SIG-M5 (cell line): Measurements from ENCODE around the gene OR6K2.
"Not testable (repeated sequence)": the region's sequence is repeated elsewhere in the genome, so short reads cannot be mapped to it uniquely, and the experiment has no call there.

Experiments used
- DNase-seq: peaks from one replicate; lab custom pipeline; 2025; lab: John Stamatoyannopoulos, UW

The OR6K2 gene, protein sequence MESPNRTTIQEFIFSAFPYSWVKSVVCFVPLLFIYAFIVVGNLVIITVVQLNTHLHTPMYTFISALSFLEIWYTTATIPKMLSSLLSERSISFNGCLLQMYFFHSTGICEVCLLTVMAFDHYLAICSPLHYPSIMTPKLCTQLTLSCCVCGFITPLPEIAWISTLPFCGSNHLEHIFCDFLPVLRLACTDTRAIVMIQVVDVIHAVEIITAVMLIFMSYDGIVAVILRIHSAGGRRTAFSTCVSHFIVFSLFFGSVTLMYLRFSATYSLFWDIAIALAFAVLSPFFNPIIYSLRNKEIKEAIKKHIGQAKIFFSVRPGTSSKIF

DNA sequence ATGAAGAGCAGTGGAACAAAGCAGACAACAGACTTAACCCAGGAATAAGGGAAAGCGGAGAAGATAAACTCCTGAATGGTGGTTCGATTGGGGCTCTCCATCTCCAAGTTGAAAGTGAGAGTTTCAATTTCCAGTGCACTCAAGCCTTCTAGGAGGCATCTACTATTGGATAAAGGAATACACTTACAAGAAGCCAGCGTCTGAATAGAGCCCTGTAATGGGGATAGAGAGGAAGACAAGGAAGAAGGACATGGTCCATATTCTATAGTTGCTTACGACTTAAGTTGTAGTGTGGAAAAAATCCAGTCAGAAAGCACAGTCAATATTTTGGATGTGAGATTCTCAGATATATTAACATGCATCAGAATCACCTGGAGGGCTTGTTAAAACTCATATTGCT, at the start of gene OR6K2:
Gene OR6K2, minus strand, starts transcription at position 101 of the 400 bp plus-strand sequence. Its CDS starts 0 bp downstream, at position 101.
- no peak for DNase-seq

DNA sequence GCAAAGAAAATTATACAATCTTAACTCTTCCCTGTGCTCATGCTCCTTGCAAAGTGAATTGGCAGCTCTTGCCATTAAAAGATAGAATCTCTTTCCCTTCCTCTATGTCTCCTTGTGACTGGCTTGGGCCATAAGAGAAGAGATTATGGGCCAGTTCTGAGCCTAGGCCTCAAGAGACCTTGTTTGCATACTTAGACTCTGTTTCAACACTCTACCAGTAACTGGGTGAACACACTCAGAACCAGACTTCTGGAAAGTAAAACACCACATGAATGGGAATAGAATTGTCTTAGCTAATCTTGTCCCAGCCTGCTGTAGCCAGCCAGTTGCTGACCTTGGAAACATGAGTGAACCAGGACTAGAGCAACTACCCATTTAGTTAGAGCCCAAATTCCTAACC, 35.4 kb upstream of the OR6K2 start:
- no peak for DNase-seq

DNA sequence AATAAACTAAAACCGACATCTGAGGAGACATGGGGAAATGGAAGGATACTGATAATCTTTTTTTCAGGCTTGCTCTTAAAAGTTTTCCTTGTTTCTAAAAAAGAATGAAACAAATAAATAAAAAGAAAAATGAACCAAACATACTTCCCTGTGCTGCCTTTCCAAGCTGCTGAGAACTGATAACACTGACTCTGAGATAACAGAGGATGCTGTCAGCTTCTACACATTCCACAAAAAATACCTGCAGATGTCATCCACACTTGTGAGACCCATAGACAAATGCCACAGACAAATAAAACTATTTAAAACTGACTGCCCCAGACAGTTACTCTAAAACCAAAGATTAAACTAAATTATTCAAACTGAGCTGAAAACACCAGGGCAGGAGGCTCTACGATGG, 32.1 kb upstream of the OR6K2 start:
- DNase-seq: no peak

DNA sequence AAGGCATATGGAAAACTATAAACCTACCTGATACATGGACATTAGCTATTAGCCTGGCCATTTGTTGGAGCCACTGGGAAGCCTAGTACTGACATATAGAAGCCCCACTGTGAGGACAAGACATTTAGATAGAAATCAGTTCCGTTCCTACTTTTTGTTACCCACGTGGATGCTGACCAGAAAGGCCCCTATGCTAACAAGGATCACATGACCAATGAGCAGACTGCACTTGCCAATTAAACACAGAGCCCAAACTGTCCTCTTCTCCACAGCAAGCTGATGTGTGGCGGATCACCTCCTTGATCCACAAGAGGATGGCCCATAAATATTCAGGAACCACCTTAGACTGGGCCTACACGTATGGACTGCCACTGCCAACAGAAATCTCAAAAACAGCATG, 31.3 kb upstream of the OR6K2 start:
- no peak for DNase-seq

DNA sequence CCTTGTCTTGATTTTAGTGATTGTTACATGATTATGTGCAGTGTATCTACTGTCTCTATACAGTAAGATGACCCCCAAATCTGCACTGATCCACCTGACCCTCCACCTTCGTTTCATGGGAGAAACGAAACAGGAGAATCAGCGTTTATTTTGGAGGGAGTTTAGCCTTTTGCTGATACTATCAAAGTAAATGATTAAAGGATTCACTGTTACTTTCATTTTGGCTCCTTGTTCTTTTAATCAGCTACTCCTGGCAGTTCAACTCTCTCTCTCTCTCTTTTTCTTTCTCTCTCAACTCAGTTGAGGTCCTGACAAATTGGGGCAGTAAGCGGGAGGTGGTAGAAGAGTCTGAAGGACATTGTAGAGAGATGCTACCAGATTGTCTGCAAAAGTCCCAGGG, 30.0 kb upstream of the OR6K2 start:
- DNase-seq: no peak

DNA sequence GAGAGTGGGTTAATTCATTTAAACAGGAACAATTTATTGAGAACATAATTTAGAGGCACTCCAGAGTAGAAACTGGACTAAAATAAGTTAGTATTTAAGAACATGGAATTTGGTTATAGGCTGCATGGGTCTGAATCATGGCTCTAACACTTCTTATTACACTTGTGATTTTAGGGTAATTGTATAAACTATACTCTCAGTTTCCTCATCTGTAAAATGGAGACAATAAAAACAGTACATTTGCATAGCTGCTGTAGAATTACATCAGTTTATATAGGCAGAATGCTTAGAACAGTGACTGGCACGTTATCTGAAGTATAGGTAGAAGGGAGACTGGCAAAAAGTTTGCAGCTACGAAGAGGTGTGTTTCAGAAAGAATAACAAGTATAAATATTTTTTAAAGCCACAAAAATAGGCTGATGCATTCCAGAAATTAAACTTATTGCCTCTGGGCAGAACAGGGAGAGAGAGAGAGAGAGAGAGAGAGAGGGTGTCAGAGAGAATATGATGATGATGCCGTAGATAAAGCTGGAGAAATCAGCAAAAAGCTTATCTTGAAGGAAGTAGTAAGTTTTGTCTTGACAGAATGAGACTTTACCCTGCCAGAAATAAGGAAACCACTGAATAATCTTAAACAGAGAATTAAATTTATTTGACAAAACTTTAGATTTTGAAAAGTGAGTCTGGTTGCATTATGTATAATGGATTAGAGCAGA, 28.2 kb upstream of the OR6K2 start:
- no peak for DNase-seq

DNA sequence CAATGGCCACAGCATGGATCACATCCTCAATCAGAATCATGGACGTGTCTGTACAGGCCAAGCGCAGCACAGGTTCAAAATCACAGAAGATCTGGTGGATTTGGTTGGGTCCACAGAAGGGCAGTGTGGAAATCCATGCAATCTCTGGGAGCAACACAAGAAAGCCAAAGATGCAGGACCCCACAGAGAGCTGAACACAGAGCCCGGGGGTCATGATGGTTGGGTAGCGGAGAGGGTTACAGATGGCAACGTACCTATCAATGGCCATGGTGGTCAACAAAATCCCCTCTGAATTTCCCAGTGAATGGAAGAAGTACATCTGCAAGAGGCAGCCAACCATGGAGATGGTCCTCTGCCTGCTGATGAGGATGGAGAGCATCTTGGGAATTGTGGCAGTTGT, 24.0 kb upstream of the OR6K2 start:
- no peak for DNase-seq

DNA sequence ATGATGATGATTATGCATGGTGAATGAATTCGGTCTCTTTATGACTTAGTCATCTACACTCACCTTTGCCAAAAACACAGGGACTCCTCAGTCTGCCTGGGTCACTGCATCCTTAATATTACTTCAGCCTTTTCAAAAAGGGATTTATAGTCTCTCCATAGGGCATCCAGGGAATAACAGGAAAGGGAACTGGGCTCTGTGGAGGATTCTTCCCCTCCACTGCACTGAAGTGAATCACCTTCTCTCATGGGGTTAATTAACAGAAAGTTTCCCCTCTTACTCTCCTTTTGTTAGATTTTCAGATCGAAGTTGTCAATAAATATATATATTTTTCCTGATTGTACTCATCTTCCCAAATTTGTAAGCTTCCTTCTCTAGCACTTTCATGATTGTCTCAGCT, 20.2 kb upstream of the OR6K2 start, which contains the start of gene OR6K3:
Gene OR6K3, minus strand, starts transcription at position 101 of the 400 bp plus-strand sequence. CDS start 2,605 bp downstream, outside the sequence.
- no peak for DNase-seq

DNA sequence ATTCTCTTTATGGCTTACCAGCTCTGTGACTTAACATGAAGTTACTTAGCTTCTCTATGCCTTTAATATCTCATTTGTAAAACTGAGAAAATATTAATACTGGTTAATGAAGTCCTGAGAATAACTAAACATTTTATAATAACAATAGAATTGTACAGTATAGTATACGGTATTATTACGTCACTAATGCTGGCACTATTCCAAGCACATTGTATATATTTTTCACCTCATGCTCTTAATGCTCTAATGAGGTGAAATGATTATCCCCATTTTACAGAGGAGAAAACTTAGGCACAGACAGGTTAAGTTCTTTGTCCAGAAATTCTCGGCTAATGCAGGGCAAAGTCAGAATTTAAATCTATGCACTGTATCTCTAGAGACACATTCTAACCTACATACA, 19.2 kb upstream of the OR6K2 start:
- no peak for DNase-seq

DNA sequence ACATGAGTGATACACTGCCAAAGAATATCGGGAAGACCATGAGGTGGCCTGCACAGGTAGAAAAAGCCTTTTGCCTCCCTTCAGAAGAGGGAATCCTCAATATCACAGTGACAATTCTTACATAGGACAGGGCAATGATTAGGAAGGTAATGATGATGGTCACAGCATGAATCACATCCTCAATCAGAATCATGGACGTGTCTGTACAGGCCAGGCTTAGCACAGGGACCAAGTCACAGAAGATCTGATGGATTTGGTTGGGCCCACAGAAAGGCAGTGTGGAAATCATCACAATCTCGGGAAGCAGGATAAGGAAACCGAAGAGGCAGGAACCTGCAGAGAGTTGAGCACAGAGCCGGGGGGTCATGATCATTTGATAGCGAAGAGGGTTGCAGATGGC, 16.9 kb upstream of the OR6K2 start:
- no peak for DNase-seq

DNA sequence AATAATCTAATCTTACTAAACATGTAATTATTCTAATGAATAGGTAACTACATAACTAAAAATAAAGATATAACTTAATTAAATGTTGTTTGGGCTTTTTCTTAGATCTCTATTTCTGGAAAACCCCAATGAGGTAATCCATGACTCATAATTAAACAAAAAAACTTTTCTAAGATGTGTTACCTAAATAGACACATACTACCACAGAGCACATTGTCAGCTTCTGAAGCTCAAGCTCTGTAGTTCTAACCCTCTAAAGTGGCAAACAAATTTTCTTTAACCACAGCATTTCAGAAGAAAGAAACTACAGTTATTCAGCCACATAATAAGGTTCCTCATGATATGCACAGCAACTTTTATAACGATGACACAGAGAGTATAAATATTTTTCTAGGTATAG, 15.9 kb upstream of the OR6K2 start:
- no peak for DNase-seq

DNA sequence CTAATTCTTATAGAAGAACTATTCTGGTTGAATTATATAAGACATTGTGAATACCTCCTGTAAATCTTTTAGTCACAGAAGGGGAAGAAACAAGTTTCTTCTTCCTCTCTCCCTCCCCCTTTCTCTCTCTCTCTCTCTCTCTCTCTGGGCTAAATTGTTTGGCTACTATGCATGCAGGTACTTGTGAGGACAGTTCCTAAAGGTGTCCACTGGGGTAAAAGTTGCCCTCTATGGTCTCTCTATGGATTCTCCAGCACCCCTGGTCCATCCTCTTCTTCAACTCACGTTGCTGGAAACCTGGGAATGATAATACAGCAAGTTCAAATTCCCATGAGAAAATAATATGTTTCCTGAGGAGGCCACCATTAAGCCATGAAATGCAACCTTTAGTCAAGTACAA, 14.3 kb upstream of the OR6K2 start:
- no peak for DNase-seq

DNA sequence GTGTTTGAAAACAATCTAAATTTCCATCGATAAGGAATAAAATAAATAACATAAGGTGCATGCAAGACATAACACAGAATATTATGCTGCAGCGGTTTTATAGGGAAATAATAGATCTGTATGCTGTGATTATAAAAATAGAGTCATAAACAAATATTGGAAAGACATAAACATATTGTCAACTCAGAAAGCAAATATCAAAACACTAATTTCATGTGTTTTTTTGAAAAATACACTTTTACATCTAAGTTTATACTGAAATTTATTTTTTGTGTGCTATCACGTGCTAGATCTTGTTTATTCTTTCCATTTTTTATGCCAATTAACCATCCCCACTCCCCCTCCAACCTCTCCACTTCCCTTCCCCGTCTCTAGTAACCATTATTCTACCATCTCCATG, 10.6 kb upstream of the OR6K2 start:
- no peak for DNase-seq

DNA sequence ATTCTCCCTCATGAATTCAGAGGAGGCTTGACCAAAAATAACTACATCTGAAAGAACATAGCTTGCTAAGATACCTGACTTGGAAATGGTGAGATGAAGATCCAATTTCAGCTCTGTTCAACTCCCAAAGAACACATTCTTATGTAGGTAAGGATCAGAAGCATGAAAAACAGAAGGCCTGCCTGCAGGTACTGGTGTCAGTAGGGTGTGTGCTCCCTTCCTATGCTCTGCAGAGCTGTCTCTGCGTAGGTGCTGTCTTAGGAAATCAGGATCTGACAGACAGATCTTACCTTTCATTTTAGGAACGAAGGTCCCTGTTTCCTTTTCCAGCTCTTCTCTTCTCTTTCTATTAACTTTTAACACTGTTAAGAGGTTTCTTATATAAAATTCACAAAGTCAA, 5.6 kb upstream of the OR6K2 start:
- no peak for DNase-seq

DNA sequence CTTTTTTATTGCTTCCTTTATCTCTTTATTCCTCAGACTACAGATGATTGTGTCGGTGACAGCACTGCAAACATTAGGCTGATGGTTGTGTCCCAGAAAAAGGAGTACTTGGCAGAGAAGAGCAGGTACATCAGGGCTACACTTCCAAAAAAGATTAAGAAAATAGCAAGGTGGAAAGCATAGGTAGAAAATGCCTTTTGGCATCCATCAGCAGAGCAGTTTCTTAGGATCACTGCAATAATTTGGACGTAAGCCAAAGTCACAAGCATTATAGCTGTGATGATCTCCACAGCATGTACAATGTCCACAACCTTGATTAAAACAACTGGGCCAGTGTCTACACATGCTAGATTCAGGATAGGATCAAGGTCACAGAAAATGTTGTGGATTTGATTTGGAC, 5.9 kb downstream of the OR6K2 start:
- no peak for DNase-seq

DNA sequence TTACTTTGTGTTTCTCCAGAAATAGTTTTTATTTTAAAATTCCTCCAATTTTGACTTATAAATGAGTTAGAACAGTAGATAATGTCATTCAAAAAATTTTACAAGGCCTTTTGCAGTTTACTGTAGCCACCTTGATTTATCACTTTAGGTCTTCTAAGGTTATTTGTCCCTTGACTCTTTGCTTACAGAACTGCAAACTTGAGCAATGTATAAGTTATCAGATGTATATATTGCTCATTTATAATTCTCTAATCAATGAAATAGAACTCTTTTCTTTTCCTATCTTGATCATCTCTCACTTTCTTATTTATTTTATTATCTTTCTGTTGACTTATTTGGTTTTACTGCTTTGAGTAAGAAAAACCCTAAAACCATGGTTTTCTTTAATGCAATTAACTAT, 8.1 kb downstream of the OR6K2 start:
- DNase-seq: no peak

DNA sequence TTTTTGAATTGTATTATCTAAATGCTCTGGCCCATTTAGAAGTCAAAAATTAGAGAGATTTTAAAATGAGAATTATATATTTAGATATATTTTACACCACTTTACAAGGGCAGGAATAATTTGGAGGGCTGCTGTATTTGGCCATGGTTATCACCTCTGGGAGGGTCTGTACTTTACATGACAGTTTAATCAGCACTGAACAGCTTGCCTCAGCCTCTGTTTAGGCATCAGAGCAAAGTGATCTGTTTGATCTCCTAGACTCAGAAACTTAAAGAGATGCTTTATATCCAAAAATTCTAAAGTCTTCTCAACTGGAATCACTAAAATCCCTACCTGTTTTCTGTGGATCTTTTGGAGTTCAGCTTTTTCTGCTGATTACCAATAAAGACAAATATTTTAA, 8.5 kb downstream of the OR6K2 start:
- no peak for DNase-seq

DNA sequence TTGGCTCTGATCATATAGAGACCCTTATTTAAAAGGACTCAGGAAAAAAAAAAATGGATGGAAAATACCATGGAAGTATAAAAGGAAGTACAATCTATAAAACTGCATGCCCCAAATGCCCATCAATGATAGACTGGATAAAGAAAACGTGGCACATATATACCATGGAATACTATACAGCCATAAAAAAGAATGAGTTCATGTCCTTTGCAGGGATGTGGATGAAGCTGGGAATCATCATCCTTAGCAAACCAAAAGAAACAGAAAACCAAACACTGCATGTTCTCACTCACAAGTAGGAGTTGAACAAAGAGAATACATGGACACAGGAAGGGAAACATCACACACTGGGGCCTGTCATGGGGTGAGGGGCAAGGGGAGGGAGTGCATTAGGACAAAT, 9.3 kb downstream of the OR6K2 start:
- DNase-seq: not testable (repeated sequence)

DNA sequence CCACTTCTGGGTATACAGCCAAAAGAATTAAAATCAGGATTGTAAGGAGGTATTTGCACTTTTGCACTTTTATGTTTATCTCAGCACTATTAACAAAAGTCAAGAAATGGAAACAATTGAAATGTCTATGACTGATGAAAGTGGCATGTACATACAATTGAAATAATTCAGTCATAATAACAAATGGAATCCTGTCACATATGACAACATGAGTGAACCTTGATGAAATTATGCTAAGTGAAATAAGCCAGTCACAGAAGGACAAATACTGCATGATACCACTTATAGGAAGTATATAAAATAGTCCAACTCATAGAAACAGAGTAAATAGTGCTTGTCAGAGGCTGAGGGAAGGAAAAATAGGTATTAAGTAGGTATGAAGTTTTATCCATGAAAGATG, 10.6 kb downstream of the OR6K2 start:
- DNase-seq: no peak

DNA sequence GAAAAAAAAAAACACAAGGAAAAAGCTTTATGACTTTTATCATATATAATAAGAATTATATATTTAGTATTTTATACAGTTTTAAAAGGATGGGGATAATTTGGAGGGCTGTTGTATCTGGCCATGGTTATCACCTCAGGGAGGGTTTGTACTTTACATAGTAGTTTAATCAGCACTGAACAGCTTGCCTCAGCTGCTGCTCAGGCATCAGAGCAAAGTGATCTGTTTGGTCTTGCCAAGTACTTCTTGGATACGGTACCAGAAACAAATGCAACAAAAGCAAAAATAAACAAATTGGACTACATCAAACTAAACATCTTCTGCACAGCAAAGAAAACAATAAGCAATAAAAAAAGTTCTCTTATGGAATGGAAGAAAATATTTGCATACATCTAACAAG, 11.3 kb downstream of the OR6K2 start:
- no peak for DNase-seq

DNA sequence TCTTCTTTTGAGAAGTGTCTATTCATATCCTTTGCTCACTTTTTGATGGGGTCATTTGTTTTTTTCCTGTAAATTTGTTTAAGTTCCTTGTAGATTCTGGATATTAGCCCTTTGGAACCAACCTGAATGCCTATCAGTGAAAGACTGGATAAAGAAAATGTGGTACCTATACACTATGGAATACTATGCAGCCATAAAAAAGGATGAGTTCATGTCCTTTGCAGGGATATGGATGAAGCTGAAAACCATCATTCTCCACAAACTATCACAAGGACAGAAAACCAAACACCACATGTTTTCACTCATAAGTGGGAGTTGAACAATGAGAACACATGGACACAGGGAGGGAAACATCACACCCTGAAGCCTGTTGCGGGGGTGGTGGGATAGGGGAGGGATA, 12.1 kb downstream of the OR6K2 start:
- not testable (repeated sequence) for DNase-seq

DNA sequence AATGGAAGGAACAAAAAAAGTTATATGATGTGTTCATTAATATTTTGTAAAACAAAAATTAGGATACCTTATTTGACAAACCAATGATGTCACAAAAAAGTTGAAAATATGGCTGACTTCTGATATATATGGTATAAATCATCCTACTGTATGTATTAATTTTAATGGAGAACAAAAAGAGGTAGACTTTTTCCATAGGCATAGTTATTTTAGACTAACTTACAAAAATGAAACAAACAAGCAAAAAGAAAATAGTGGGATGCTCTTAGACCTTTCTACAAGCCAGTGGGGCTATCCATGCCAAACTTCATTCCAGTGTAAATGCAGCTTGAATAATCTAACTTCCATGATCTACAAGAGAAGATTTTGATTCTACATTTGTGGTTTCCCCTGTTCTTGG, 13.4 kb downstream of the OR6K2 start:
- DNase-seq: no peak

DNA sequence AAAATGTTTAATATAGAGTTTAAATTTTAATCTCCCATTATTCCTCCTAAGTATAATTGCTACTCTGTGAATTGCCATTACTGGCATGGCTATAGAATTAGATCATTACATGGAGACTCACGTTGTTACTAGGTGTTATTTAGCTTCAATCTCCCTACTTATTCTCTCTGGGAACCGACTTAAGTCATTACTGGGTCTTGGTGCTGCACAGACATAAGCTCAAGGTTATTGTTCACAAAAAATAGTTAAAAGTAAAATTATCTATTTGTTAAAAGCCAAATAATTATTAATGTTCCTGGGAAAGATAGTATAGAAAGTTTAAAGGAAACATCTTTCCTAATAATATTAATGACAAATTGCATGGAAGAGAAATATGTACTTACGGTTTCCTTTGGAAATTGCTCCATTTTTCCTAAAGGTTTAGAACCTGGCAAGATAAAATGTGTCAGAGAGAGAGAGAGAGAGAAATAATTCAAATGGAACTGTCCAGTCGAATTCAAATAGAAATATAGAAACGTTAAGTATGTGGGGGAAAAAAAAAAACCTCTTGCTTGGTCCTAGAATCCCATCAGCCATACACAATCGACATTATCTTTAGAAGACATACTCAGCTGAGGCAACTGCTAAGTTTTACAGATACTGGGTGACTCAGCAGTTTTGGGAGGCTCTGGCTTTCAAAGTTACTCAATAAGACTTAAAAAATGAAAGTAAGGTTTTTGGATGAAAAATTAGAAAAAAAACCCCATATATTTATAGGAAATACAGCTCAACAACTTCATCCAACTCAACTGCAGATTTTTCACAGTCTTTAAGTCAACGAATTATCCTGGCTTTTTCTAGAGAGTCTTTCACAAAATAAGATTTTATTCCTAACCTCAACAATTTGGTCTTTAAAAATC, 14.1 kb downstream of the OR6K2 start, which contains the start of gene SPTA1:
Gene SPTA1, minus strand, starts transcription at position 605 of the 899 bp plus-strand sequence. Its CDS starts 198 bp downstream, at position 407.
- DNase-seq: no peak
